Measurements from ENCODE around the gene GPR179.

GRCh38 chr17:38324772-38325171 lies 19.0 kb downstream of the GPR179 start:
- no peak for TF ChIP-seq ZFP3 (CRISPR knock-in tag; IDR thresholded peaks at IDR 0.05)
- TF ChIP-seq BACH2 (CRISPR knock-in tag; IDR thresholded peaks at IDR 0.05; ENCODE audit: borderline replicate concordance) = no peak
- TF ChIP-seq, protein P1, sequence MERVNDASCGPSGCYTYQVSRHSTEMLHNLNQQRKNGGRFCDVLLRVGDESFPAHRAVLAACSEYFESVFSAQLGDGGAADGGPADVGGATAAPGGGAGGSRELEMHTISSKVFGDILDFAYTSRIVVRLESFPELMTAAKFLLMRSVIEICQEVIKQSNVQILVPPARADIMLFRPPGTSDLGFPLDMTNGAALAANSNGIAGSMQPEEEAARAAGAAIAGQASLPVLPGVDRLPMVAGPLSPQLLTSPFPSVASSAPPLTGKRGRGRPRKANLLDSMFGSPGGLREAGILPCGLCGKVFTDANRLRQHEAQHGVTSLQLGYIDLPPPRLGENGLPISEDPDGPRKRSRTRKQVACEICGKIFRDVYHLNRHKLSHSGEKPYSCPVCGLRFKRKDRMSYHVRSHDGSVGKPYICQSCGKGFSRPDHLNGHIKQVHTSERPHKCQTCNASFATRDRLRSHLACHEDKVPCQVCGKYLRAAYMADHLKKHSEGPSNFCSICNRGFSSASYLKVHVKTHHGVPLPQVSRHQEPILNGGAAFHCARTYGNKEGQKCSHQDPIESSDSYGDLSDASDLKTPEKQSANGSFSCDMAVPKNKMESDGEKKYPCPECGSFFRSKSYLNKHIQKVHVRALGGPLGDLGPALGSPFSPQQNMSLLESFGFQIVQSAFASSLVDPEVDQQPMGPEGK (CRISPR knock-in tag; IDR thresholded peaks at IDR 0.05; ENCODE audit: borderline replicate concordance) = no peak
- TF ChIP-seq ARNTL (CRISPR knock-in tag; IDR thresholded peaks at IDR 0.05; ENCODE audit: borderline replicate concordance, low read depth) = no peak
- TF ChIP-seq, protein P2, sequence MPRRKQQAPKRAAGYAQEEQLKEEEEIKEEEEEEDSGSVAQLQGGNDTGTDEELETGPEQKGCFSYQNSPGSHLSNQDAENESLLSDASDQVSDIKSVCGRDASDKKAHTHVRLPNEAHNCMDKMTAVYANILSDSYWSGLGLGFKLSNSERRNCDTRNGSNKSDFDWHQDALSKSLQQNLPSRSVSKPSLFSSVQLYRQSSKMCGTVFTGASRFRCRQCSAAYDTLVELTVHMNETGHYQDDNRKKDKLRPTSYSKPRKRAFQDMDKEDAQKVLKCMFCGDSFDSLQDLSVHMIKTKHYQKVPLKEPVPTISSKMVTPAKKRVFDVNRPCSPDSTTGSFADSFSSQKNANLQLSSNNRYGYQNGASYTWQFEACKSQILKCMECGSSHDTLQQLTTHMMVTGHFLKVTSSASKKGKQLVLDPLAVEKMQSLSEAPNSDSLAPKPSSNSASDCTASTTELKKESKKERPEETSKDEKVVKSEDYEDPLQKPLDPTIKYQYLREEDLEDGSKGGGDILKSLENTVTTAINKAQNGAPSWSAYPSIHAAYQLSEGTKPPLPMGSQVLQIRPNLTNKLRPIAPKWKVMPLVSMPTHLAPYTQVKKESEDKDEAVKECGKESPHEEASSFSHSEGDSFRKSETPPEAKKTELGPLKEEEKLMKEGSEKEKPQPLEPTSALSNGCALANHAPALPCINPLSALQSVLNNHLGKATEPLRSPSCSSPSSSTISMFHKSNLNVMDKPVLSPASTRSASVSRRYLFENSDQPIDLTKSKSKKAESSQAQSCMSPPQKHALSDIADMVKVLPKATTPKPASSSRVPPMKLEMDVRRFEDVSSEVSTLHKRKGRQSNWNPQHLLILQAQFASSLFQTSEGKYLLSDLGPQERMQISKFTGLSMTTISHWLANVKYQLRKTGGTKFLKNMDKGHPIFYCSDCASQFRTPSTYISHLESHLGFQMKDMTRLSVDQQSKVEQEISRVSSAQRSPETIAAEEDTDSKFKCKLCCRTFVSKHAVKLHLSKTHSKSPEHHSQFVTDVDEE (CRISPR knock-in tag; IDR thresholded peaks at IDR 0.05) = no peak
- no peak for TF ChIP-seq ZNF8 (CRISPR knock-in tag; IDR thresholded peaks at IDR 0.05)

Measured in SK-N-SH treated with all-trans-retinoic acid at 6 μM for 48 hours (cell line).